GM10248 (cell line): ENCODE measurements around the gene CEBPG.

Source experiments
- CTCF ChIA-PET: fragments of 300-600 bp; sonication (Branson Sonifier 250); formaldehyde crosslinking; extraction: SDS; loops from one replicate; lab custom pipeline; 2021; ENCODE audit warnings: antibody characterized with exemption; lab: Yijun Ruan, JAX
- POLR2A ChIA-PET: fragments of 350-650 bp; sonication (Branson Sonifier 250); formaldehyde crosslinking; extraction: SDS; loops from one replicate; lab custom pipeline; 2020; ENCODE audit warnings: antibody characterized with exemption; lab: Yijun Ruan, JAX
- DNase-seq: peaks from one replicate; pipeline ENCODE4 v3.0.0; 2012; ENCODE audit errors: extremely low spot score
- CTCF ChIP-seq: IDR thresholded peaks from 2 replicates; pipeline ENCODE4 v1.5.1; 2012; ENCODE audit warnings: mild to moderate bottlenecking, low read depth; ENCODE audit errors: extremely low read depth, missing control alignments, control extremely low read depth

CEBPG gene

GRCh38 chr19:33404506-33405253 lies 31.2 kb downstream of the CEBPG start:
- CTCF ChIA-PET = interaction anchor here (0.9 to 4.8 kb wide), 9 partner anchors 10 to 367 kb away, joined by 3 to 93 read pairs (median 5); no protein-coding TSS in a partner anchor
- TF ChIP-seq CTCF = no peak
- POLR2A ChIA-PET = no interaction called here
- DNase-seq = no peak

GRCh38 chr19:33405254-33405552 lies 31.7 kb downstream of the CEBPG start:
- ChIA-PET POLR2A (no interaction called here), CTCF (interaction anchor here (0.6 to 4.8 kb wide), 11 partner anchors 8 to 366 kb away, joined by 3 to 93 read pairs (median 5); no protein-coding TSS in a partner anchor)
- DNase-seq = no peak
- TF ChIP-seq CTCF = no peak

GRCh38 chr19:33405553-33406461 lies 32.3 kb downstream of the CEBPG start:
- POLR2A ChIA-PET = no interaction called here
- TF ChIP-seq CTCF = no peak
- CTCF ChIA-PET = interaction anchor here (0.6 to 4.8 kb wide), 27 partner anchors 8 to 366 kb away, joined by 3 to 93 read pairs (median 5); partner anchors contain the start of genes CEBPA and CEBPG
- peak; percentile 57 for DNase-seq

GRCh38 chr19:33406521-33407139 lies 33.1 kb downstream of the CEBPG start:
- ChIA-PET POLR2A (no interaction called here), CTCF (interaction anchor here (0.6 to 4.8 kb wide), 27 partner anchors 9 to 284 kb away, joined by 3 to 93 read pairs (median 5); partner anchors contain the start of genes CEBPA and CEBPG)
- peak; percentile 89 for DNase-seq
- peak; percentile 88 for TF ChIP-seq CTCF

- POLR2A ChIA-PET = no interaction called here
- no peak for DNase-seq
- CTCF ChIA-PET = interaction anchor here (0.6 to 4.8 kb wide), 23 partner anchors 9 to 282 kb away, joined by 3 to 93 read pairs (median 6); partner anchors contain the start of genes CEBPA and CEBPG
- no peak for TF ChIP-seq CTCF
Observed at GRCh38 chr19:33407140-33407551, 33.6 kb downstream of the CEBPG start.

- ChIA-PET CTCF (interaction anchor here (0.7 to 4.1 kb wide), 7 partner anchors 9 to 176 kb away, joined by 3 to 31 read pairs (median 6); no protein-coding TSS in a partner anchor), POLR2A (no interaction called here)
- DNase-seq = no peak
- TF ChIP-seq CTCF = no peak
Observed at GRCh38 chr19:33407716-33408115, 34.2 kb downstream of the CEBPG start.
